Kidney (tissue), 14 donors: Measurements from ENCODE around the gene CYSTM1. TPM values are rescaled to one million over a fixed set of nuclear protein-coding genes. Genes with fewer than 3 reads are reported as not detected.

Source experiments
- DNase-seq, 5 donors: peaks; one replicate each; pipeline ENCODE4 v3.0.0-alpha.2; 2013 to 2020
- FAIRE-seq: peaks from 2 replicates; lab custom pipeline; 2012; peaks lifted over from hg19 to GRCh38; lab: Jason Lieb, UNC
- H3K27ac ChIP-seq, 2 donors: one replicate each; pipeline ENCODE4 v1.7.0; 2013; ENCODE audit warnings: low read depth in 2 of 2, low read length in 2 of 2, inconsistent platforms in 1 of 2
- H3K27me3 ChIP-seq: one replicate; pipeline ENCODE4 v1.7.1; 2013; ENCODE audit warnings: low read length, inconsistent platforms; ENCODE audit not compliant: control insufficient read depth, insufficient read depth
- H3K36me3 ChIP-seq, 3 donors: one replicate each; pipeline versions ENCODE4 v1.7.0 to v1.7.1; 2013; ENCODE audit warnings: low read length in 3 of 3, control low read depth in 1 of 3, inconsistent platforms in 1 of 3; ENCODE audit not compliant: insufficient read depth in 3 of 3, control insufficient read depth in 2 of 3
- H3K4me1 ChIP-seq, 3 donors: one replicate each; pipeline versions ENCODE4 v1.7.0 to v1.7.1; 2013; ENCODE audit warnings: low read length in 3 of 3, inconsistent platforms in 1 of 3, low read depth in 1 of 3; ENCODE audit not compliant: control insufficient read depth in 2 of 3, insufficient read depth in 2 of 3
- H3K4me3 ChIP-seq, 3 donors: one replicate each; pipeline versions ENCODE4 v1.7.0 to v1.8.1; 2013; ENCODE audit warnings: low read length in 3 of 3, control low read depth in 1 of 3, inconsistent platforms in 1 of 3
- H3K9ac ChIP-seq, 3 donors: one replicate each; pipeline versions ENCODE4 v1.7.0 to v1.7.1; 2013; ENCODE audit warnings: low read length in 3 of 3, control low read depth in 1 of 3, inconsistent platforms in 1 of 3
- H3K9me3 ChIP-seq, 3 donors: one replicate each; pipeline versions ENCODE4 v1.7.0 to v1.7.1; 2013; ENCODE audit warnings: low read length in 3 of 3, control low read depth in 1 of 3, inconsistent platforms in 1 of 3; ENCODE audit not compliant: control insufficient read depth in 2 of 3, insufficient read depth in 1 of 3
- intact Hi-C: fragments of 100-400 bp; cut with DNase I; formaldehyde crosslinking; loops from one replicate; pipeline ENCODE4 v1.11.1; 2022
- polyA plus RNA-seq: library from polyadenylated mRNA; stranded (reverse); fragments of 350-450 nt; fragmentation: Illumina TruSeq; extraction: RNeasy Lipid Tissue Mini Kit (QIAGEN cat#74804); gene quantifications from one replicate; pipeline ENCODE4 v1.2.3, GENCODE V29; 2014; ENCODE audit warnings: low read depth, low replicate concordance; ENCODE audit not compliant: insufficient read depth
- total RNA-seq: library from RNA; stranded (reverse); fragmentation: NEBNext Ultra II Directional; extraction: Animal tissue kit (Norgen Biotek cat#: 25700); gene quantifications from one replicate; pipeline ENCODE4 v1.2.1, GENCODE V29; 2021
- TF ChIP-seq, protein P1 (sequence below): IDR thresholded peaks from 3 replicates; pipeline ENCODE4 v1.5.1; 2012; ENCODE audit warnings: mild to moderate bottlenecking, moderate library complexity, borderline replicate concordance; ENCODE audit not compliant: insufficient read depth; ENCODE audit errors: extremely low read depth
- donor health status: control.
- donor health status: control.
- donor health status: control.
- donor health status: control.
- donor health status: control.
- donor health status: DM: yes; HTN: yes; CAD: no.
- donor health status: Normal renal cell carcinoma (clear cell type).

CYSTM1 gene
- total and polyA plus RNA-seq, 2 donors from 2014 or later: 157 to 485 TPM

DNA sequence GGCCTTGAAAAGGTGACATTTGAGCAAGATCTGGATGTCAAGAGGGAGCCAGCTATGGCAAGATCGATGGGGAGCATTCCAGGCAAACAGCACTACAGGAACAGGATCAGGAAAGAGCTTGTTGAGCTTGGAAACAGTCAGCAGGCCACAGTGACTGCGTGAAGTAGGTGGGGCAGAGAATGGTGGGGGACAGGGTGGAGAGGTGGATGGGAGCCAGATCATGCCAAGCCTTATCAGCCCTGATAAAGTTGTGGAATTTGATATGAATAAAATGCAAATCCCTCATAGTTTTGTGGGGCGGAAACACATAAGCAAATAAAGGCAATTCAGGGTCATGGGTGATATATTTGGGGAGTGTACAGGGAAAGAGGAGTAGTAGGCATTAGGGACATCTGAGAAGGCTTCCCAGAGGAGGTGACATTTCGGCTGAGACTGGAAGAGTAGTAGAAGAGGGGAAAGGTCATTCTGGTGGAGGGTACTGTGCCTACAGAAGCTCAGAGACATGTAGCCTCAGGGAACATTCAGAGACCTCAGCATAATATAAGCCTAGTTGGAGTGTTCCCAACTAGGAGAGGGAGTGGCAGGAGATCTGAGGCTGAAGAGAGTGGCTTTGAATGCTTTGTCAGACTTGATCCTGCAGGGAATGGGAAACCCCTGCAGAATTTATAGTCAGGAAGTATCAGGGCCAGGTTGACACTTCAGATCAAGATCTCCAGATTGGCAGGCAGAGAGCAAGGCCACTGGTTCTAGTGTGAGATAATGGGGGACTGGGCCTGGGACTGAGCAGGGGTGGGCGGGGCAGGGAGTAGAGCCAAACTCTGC lies 9.7 kb upstream of the CYSTM1 start:
- no peak overlapping the region for H3K4me3 ChIP-seq
- H3K27ac ChIP-seq: peak overlapping the region in 1 of 2 donors; percentile 20
- FAIRE-seq (no peak), DNase-seq (no peak)
- TF ChIP-seq, protein P1, sequence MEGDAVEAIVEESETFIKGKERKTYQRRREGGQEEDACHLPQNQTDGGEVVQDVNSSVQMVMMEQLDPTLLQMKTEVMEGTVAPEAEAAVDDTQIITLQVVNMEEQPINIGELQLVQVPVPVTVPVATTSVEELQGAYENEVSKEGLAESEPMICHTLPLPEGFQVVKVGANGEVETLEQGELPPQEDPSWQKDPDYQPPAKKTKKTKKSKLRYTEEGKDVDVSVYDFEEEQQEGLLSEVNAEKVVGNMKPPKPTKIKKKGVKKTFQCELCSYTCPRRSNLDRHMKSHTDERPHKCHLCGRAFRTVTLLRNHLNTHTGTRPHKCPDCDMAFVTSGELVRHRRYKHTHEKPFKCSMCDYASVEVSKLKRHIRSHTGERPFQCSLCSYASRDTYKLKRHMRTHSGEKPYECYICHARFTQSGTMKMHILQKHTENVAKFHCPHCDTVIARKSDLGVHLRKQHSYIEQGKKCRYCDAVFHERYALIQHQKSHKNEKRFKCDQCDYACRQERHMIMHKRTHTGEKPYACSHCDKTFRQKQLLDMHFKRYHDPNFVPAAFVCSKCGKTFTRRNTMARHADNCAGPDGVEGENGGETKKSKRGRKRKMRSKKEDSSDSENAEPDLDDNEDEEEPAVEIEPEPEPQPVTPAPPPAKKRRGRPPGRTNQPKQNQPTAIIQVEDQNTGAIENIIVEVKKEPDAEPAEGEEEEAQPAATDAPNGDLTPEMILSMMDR: no peak
- intact Hi-C loops: no loop called here
- no peaks in the 10 kb centered on the region for H3K36me3 ChIP-seq
- H3K27me3 ChIP-seq: no peaks in the 10 kb centered on the region
- peaks cover 0 to 8% (median 0%) of the 10 kb centered on the region in 3 donors for H3K4me1 ChIP-seq
- H3K9ac ChIP-seq: no peak overlapping the region
- H3K9me3 ChIP-seq: no peaks in the 10 kb centered on the region

DNA sequence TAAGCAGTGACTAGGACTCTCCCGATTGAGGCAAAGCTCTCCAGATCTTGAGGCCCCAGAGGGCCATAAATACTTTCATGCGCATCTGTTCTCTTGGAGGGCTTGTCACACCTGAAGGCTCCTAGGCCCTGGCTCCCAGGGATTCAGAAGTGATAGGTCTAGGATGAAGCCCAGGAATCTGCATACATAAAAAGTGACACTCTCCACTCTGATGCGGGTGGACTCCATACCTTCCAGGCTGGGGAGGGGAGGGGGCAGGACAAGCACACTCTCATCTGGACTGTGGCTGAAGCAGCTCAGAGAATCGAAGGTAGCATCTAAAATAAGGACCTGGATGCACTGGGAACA lies 9.1 kb upstream of the CYSTM1 start:
- peaks cover 0 to 8% (median 0%) of the 10 kb centered on the region in 3 donors for H3K4me1 ChIP-seq
- FAIRE-seq: no peak
- TF ChIP-seq, protein P1: no peak

DNA sequence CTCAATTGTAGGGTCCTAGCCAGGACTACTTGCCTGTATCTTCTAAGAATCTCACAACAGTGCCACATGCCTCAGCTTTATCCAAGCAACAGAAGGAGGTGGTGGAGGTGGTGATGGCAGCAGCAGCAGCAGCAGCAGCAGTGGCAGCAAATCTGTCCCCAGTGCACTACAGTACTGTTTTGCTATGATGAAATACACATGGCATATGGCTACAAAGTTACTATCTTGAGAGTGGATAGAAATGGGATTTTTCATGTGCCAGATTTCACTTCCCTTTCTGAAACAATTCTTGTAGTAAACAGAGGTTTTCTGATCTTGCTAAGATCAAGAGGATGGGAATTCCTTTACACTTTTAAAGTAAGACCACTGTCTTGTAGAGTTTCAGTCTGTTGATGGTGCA lies 8.1 kb upstream of the CYSTM1 start:
- TF ChIP-seq, protein P1: no peak
- Histone ChIP-seq H3K27me3 (no peaks in the 10 kb centered on the region), H3K36me3 (no peaks in the 10 kb centered on the region), H3K4me3 (no peak overlapping the region), H3K9me3 (no peaks in the 10 kb centered on the region), H3K27ac (no peak overlapping the region), H3K4me1 (peaks cover 0 to 8% (median 0%) of the 10 kb centered on the region in 3 donors), H3K9ac (no peak overlapping the region)
- intact Hi-C loops: no loop called here
- FAIRE-seq (no peak), DNase-seq (no peak)

More for the DNA sequence above, 9.1 kb upstream of the CYSTM1 start:
- H3K27me3 ChIP-seq: no peaks in the 10 kb centered on the region
- no peak overlapping the region for H3K27ac ChIP-seq
- no peaks in the 10 kb centered on the region for H3K9me3 ChIP-seq
- H3K4me3 ChIP-seq: no peak overlapping the region
- DNase-seq: no peak
- H3K36me3 ChIP-seq: no peaks in the 10 kb centered on the region
- intact Hi-C loops: no loop called here
- no peak overlapping the region for H3K9ac ChIP-seq
